ENCODE measurements around the gene NFATC2. TPM values are rescaled to one million over a fixed set of nuclear protein-coding genes. Genes with fewer than 3 reads are reported as not detected.

Gene NFATC2
- total RNA-seq, 5 donors from 2014 or later (not counting 1 experiment from before 2014, with no cell fraction given): 49.0 to 75.9 (median 67.0) TPM

DNA sequence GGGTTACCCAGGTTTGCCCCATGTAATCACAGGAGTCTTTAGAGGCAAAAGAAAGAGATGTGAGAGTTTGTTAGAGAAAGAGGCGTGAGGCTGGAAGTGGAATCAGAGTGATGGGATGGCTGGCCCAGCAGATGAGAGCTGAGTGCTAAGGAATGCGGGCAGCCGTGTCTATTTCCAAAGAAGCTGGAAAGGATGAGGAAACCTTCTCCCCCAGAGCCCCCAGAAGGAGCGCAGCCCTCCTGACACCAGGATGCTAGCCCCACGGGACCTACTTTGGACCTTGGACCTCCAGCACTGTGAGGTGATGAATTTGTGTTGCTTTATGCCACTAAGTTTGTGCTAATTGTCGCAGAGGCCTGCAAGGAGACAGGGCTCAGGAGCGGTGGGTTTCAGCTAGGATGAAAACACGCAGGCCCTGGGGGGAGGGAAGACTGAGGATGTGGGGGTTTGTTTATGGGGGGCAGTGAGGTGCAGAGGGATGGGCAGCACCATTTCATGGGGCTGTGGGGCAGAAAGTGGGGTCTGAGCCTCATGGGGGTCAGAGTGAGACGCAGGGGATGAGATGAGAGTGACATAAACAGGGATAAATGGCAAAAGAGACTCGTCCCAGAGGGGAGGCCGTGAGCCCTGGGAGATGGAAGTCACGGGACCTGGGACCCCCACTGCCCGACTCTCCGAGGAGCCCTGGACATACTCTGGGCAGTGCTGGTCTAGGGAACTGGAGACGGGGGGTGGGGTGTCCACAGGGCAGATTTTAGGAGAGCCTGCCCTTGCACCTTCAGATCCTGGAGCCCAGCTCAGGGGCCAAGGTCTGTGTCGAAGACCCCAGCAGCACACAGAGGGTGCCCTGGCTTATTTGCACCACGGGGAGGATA lies 160.2 kb downstream of the NFATC2 start:
- Histone ChIP-seq H3K4me3 (ENCODE audit: control insufficient read depth in 1 of 2, extremely low read depth in 1 of 2, low read length in 1 of 2) (no peak overlapping the region), H3K9me3 (no peaks in the 10 kb centered on the region), H3K27me3 (replicated peaks in 1 of 2; ENCODE audit: control insufficient read depth in 2 of 2, extremely low read depth in 1 of 2, insufficient read depth in 2 of 2, low read length in 1 of 2) (no peaks in the 10 kb centered on the region), H3K4me1 (ENCODE audit: control insufficient read depth in 1 of 2, extremely low read depth in 1 of 2, insufficient read depth in 2 of 2, low read length in 2 of 2) (peaks cover 0 to 24% of the 10 kb centered on the region in 2 experiments), H3K27ac (ENCODE audit: low read length) (no peak overlapping the region), H3K36me3 (ENCODE audit: control insufficient read depth in 2 of 2, extremely low read depth in 1 of 2, insufficient read depth in 1 of 2, low read length in 1 of 2) (peaks cover 2 to 3% of the 10 kb centered on the region in 2 donors)
- Mint-ChIP-seq H3K36me3 (peaks cover 25% of the 10 kb centered on the region), H3K4me1 (peaks cover 0 to 39% (median 23%) of the 10 kb centered on the region in 3 donors), H3K9me3 (no peaks in the 10 kb centered on the region), H3K27me3 (no peaks in the 10 kb centered on the region), H3K4me3 (no peak overlapping the region), H3K27ac (peak overlapping the region in 1 of 2 donors; percentile 32)
- ATAC-seq (replicated peaks in 1 of 4): no peak
- CTCF ChIA-PET: interaction anchor here in 1 of 2 donors (0.5 kb wide), 1 partner anchor 9 kb away, joined by 4 read pairs; no protein-coding TSS in a partner anchor
- WGBS (ENCODE audit: insufficient coverage): 96% methylated on average over 11 of the region's 17 CpGs
- no peak for DNase-seq
- POLR2A ChIA-PET: no interaction called here

DNA sequence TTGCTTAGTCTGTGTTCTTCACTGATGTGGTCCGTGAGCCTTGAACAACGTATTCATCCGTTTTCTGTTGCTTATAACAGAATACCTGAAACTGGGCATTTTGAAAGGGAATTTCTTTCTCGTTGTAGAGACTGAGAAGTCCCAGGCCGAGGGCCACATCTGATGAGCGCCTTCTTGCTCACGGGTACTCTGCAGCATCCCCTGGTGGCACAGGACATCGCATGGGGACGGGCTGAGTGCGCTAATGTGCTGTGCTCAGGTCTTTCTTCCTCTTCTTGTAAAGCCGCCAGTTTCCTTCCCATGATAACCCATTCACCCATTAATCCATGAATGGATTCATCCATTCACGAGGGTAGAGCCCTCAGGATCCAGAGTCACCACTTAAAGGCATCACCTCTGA lies 161.0 kb downstream of the NFATC2 start:
- Histone ChIP-seq H3K36me3 (ENCODE audit: control insufficient read depth in 2 of 2, extremely low read depth in 1 of 2, insufficient read depth in 1 of 2, low read length in 1 of 2) (peaks cover 2 to 3% of the 10 kb centered on the region in 2 donors), H3K9me3 (no peaks in the 10 kb centered on the region), H3K4me1 (ENCODE audit: control insufficient read depth in 1 of 2, extremely low read depth in 1 of 2, insufficient read depth in 2 of 2, low read length in 2 of 2) (peaks cover 0 to 17% of the 10 kb centered on the region in 2 experiments), H3K4me3 (ENCODE audit: control insufficient read depth in 1 of 2, extremely low read depth in 1 of 2, low read length in 1 of 2) (no peak overlapping the region), H3K27ac (ENCODE audit: low read length) (no peak overlapping the region), H3K27me3 (replicated peaks in 1 of 2; ENCODE audit: control insufficient read depth in 2 of 2, extremely low read depth in 1 of 2, insufficient read depth in 2 of 2, low read length in 1 of 2) (no peaks in the 10 kb centered on the region)
- WGBS (ENCODE audit: insufficient coverage): 96% methylated on average over 10 of the region's 12 CpGs
- H3K36me3 Mint-ChIP-seq: peaks cover 27% of the 10 kb centered on the region
- no peak for ATAC-seq (replicated peaks in 1 of 4)
- H3K27ac Mint-ChIP-seq: peak overlapping the region in 1 of 2 donors; percentile 32
- H3K27me3 Mint-ChIP-seq: no peaks in the 10 kb centered on the region
- no peak overlapping the region for H3K4me3 Mint-ChIP-seq
- peaks cover 0 to 32% (median 16%) of the 10 kb centered on the region in 3 donors for H3K4me1 Mint-ChIP-seq
- DNase-seq: no peak
- ChIA-PET POLR2A (no interaction called here), CTCF (no interaction called here)
- no peaks in the 10 kb centered on the region for H3K9me3 Mint-ChIP-seq

DNA sequence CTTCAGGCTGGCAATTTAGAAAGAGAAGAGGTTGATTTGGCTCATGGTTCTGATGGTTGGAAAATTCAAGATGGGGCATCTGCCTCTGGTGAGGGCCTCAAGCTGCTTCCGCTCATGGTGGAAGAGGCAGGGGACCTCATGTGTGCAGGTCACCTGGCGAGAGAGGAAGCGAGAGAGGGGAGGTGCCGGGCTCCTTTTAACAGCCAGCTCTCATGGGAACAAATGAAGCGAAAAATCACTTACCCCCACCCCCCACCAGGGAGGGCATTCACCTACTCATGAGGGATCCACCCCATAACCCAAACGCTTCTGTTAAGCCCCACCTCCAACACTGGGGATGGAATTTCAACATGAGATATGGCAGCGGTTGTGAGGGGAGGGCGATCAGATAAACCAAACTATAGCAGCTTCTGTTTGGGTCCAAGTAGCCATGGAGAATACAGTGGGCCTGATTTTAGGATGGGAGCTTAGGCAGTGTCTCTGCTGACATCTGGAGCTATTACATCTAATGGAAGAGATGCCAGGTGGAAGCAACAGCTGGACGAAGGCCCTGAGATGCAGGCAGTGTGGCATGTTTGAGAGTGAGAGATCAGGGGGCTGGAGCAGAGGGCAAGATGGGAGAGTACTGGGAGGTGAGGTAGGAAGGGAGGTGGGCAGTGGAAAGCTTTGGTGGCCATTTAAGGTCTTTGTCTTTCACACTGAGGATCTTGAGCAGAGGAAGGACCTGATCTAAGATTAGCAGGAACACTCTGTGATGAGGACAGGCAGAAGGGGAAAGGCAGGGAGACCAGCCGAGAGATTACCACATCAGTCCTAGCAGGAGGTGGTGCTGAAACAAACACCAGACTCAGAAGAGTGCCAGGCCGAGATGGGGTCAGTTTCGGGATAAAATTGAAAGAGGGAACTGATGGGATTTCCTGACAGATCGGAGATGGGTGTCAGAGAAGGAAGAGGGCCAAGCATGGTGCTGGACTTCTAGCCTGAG lies 161.8 kb downstream of the NFATC2 start:
- Histone ChIP-seq H3K4me3 (ENCODE audit: control insufficient read depth in 1 of 2, extremely low read depth in 1 of 2, low read length in 1 of 2) (no peak overlapping the region), H3K9me3 (no peaks in the 10 kb centered on the region), H3K27me3 (replicated peaks in 1 of 2; ENCODE audit: control insufficient read depth in 2 of 2, extremely low read depth in 1 of 2, insufficient read depth in 2 of 2, low read length in 1 of 2) (no peaks in the 10 kb centered on the region), H3K27ac (ENCODE audit: low read length) (no peak overlapping the region), H3K36me3 (ENCODE audit: control insufficient read depth in 2 of 2, extremely low read depth in 1 of 2, insufficient read depth in 1 of 2, low read length in 1 of 2) (peaks cover 0 to 2% of the 10 kb centered on the region in 2 donors), H3K4me1 (ENCODE audit: control insufficient read depth in 1 of 2, extremely low read depth in 1 of 2, insufficient read depth in 2 of 2, low read length in 2 of 2) (peaks cover 0 to 8% of the 10 kb centered on the region in 2 experiments)
- Mint-ChIP-seq H3K27ac (peak overlapping the region; percentile 66 to 75), H3K27me3 (no peaks in the 10 kb centered on the region), H3K4me3 (no peak overlapping the region), H3K36me3 (peaks cover 26% of the 10 kb centered on the region), H3K4me1 (peaks cover 0 to 23% (median 8%) of the 10 kb centered on the region in 3 donors), H3K9me3 (no peaks in the 10 kb centered on the region)
- ATAC-seq (replicated peaks in 1 of 4): no peak
- no peak for DNase-seq
- 90% methylated on average over 5 of the region's 13 CpGs for WGBS (ENCODE audit: insufficient coverage)
- ChIA-PET CTCF (no interaction called here), POLR2A (interaction anchor here in 1 of 2 donors (0.7 kb wide), 1 partner anchor 34 kb away, joined by 3 read pairs; no protein-coding TSS in a partner anchor)

DNA sequence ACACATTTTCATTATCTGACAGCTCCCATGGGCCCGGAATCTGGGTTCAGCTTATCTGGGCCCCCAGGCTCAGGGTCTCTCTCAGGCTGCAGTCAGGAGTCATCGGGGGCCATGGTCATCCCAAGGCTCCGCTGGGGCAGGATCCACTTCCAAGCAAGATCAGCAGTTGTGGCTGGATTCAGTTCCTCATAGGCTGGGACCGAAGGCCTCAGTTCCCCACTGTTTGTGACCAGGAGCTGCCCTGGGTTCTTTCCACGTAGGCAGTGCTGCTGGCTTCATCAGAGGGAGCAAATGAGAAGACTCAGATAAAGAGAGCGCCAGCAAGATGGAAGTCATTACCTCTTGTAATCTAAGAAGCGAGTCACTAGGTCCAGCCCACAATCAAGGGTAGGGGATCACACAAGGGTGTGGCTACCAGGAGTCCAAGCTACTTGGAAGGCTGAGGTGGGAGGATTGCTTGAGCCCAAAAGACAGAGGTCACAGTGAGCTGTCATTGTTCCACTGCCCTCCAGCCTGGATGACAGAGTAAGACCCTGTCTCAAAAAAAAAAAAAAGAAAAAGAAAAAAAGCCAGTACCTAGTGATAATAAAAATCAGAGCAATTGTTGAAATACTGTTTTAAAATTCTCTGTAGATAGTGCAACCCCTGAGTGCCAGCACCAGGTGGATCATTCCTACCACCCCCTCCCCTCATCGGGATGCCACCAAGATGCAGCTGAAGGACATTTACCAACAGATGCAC lies 162.7 kb downstream of the NFATC2 start:
- Histone ChIP-seq H3K27ac (ENCODE audit: low read length) (no peak overlapping the region), H3K4me1 (ENCODE audit: control insufficient read depth in 1 of 2, extremely low read depth in 1 of 2, insufficient read depth in 2 of 2, low read length in 2 of 2) (peaks cover 0 to 6% of the 10 kb centered on the region in 2 experiments), H3K27me3 (replicated peaks in 1 of 2; ENCODE audit: control insufficient read depth in 2 of 2, extremely low read depth in 1 of 2, insufficient read depth in 2 of 2, low read length in 1 of 2) (no peaks in the 10 kb centered on the region), H3K36me3 (ENCODE audit: control insufficient read depth in 2 of 2, extremely low read depth in 1 of 2, insufficient read depth in 1 of 2, low read length in 1 of 2) (peaks cover 0 to 2% of the 10 kb centered on the region in 2 donors), H3K4me3 (ENCODE audit: control insufficient read depth in 1 of 2, extremely low read depth in 1 of 2, low read length in 1 of 2) (no peak overlapping the region), H3K9me3 (no peaks in the 10 kb centered on the region)
- Mint-ChIP-seq H3K27me3 (no peaks in the 10 kb centered on the region), H3K27ac (peak overlapping the region in 1 of 2 donors; percentile 30), H3K4me3 (no peak overlapping the region), H3K9me3 (no peaks in the 10 kb centered on the region), H3K36me3 (peaks cover 26% of the 10 kb centered on the region), H3K4me1 (peaks cover 0 to 14% (median 0%) of the 10 kb centered on the region in 3 donors)
- WGBS (ENCODE audit: insufficient coverage): 99% methylated on average over 5 of the region's 8 CpGs
- no peak for DNase-seq
- ATAC-seq (replicated peaks in 1 of 4): no peak
- POLR2A ChIA-PET: interaction anchor here (0.6 to 0.7 kb wide), 2 partner anchors 35 to 215 kb away, joined by 3 to 4 read pairs; no protein-coding TSS in a partner anchor
- CTCF ChIA-PET: interaction anchor here in 1 of 2 donors (0.7 kb wide), 1 partner anchor 147 kb away, joined by 3 read pairs; no protein-coding TSS in a partner anchor

DNA sequence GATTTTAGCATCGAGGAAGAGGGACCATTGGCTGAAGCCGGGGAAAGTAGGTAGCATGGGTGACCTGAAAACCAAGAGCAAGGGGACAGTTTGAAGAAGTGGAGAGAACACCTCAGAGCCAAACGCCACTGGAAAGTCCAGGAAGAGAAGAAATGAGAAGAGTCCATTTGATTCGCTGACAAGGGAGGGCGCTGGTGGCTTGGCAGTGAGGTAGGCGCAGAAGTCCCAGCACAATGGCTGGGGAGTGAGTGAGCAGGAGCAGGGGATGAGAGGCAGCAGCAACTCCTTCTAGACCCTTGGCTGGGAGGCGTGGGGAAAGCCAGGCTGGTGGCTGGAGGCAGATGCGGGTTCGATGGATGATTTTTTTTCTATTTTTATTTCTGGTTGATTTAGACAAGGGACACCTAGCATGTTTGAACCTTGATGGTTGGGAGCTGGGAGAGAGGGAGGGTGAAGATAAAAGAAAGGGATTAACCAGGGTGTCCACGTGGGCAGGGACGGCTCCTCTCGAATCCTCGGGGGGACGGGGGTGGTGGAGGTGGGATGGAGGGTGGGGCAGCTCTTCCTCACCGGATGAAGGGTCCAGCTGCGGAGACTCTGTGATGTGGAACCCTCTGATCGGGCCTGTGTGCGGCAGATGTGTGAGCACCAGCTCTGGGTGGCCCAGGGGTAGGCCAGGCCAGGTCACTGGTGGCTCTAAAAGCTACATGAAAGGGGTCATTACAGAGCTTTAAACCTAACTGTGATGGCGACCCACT lies 164.2 kb downstream of the NFATC2 start:
- H3K27ac Mint-ChIP-seq: no peak overlapping the region

More for the DNA sequence above, 164.2 kb downstream of the NFATC2 start:
- peaks cover 0 to 3% (median 0%) of the 10 kb centered on the region in 3 donors for H3K4me1 Mint-ChIP-seq
- POLR2A ChIA-PET: no interaction called here
- Histone ChIP-seq H3K27me3 (replicated peaks in 1 of 2; ENCODE audit: control insufficient read depth in 2 of 2, extremely low read depth in 1 of 2, insufficient read depth in 2 of 2, low read length in 1 of 2) (no peaks in the 10 kb centered on the region), H3K4me1 (ENCODE audit: control insufficient read depth in 1 of 2, extremely low read depth in 1 of 2, insufficient read depth in 2 of 2, low read length in 2 of 2) (no peaks in the 10 kb centered on the region), H3K9me3 (no peaks in the 10 kb centered on the region), H3K4me3 (ENCODE audit: control insufficient read depth in 1 of 2, extremely low read depth in 1 of 2, low read length in 1 of 2) (no peak overlapping the region), H3K36me3 (ENCODE audit: control insufficient read depth in 2 of 2, extremely low read depth in 1 of 2, insufficient read depth in 1 of 2, low read length in 1 of 2) (peaks cover 0 to 2% of the 10 kb centered on the region in 2 donors), H3K27ac (ENCODE audit: low read length) (no peak overlapping the region)
- no peaks in the 10 kb centered on the region for H3K9me3 Mint-ChIP-seq
- CTCF ChIA-PET: interaction anchor here in 1 of 2 donors (1.0 kb wide), 1 partner anchor 217 kb away, joined by 5 read pairs; no protein-coding TSS in a partner anchor
- peaks cover 22% of the 10 kb centered on the region for H3K36me3 Mint-ChIP-seq
- DNase-seq: no peak
- no peak for ATAC-seq (replicated peaks in 1 of 4)
- no peaks in the 10 kb centered on the region for H3K27me3 Mint-ChIP-seq
- 95% methylated on average over 13 of the region's 19 CpGs for WGBS (ENCODE audit: insufficient coverage)
- H3K4me3 Mint-ChIP-seq: no peak overlapping the region
